Stomach smooth muscle (tissue), 2 donors: ENCODE measurements around the gene IKBKE.

Source experiments
- H3K27ac ChIP-seq: one replicate; pipeline ENCODE4 v1.7.0; 2013; ENCODE audit warnings: mild to moderate bottlenecking, low read length, inconsistent platforms
- H3K27me3 ChIP-seq, 2 donors: one replicate each; pipeline ENCODE4 v1.7.0; 2013; ENCODE audit warnings: low read length in 2 of 2; ENCODE audit not compliant: insufficient read depth in 2 of 2, control insufficient read depth in 1 of 2
- H3K36me3 ChIP-seq, 2 donors: one replicate each; pipeline ENCODE4 v1.7.0; 2013; ENCODE audit warnings: low read length in 2 of 2; ENCODE audit not compliant: control insufficient read depth in 2 of 2, insufficient read depth in 2 of 2
- H3K4me1 ChIP-seq: one replicate; pipeline ENCODE4 v1.7.0; 2013; ENCODE audit warnings: low read length; ENCODE audit not compliant: control insufficient read depth, insufficient read depth
- H3K4me3 ChIP-seq, 2 donors: one replicate each; pipeline ENCODE4 v1.7.0; 2013; ENCODE audit warnings: low read length in 2 of 2
- H3K9ac ChIP-seq, 2 donors: one replicate each; pipeline ENCODE4 v1.7.0; 2013; ENCODE audit warnings: low read length in 2 of 2, mild to moderate bottlenecking in 1 of 2
- H3K9me3 ChIP-seq, 2 donors: one replicate each; pipeline ENCODE4 v1.7.0; 2013; ENCODE audit warnings: low read length in 2 of 2; ENCODE audit not compliant: control insufficient read depth in 2 of 2
- donor health status: healthy.
- donor health status: Pancreatic carcinoma.

The IKBKE gene

GRCh38 chr1:206469933-206470691 lies at the start of gene IKBKE:
IKBKE (plus strand) TSS chr1:206470476; CDS start chr1:206473228, 2,752 bp downstream.
- H3K9ac ChIP-seq, result peak within 1 kb of the TSS; percentile 32 to 66
- H3K9me3 ChIP-seq, result no peaks in the 10 kb centered on the region
- H3K4me1 ChIP-seq, result peaks cover 16% of the 10 kb centered on the region
- peaks cover 11 to 13% of the 10 kb centered on the region in 2 donors for H3K27me3 ChIP-seq
- peak within 1 kb of the TSS; percentile 67 to 80 for H3K4me3 ChIP-seq
- H3K36me3 ChIP-seq, result no peaks in the 10 kb centered on the region
- no peak within 1 kb of the TSS for H3K27ac ChIP-seq

DNA sequence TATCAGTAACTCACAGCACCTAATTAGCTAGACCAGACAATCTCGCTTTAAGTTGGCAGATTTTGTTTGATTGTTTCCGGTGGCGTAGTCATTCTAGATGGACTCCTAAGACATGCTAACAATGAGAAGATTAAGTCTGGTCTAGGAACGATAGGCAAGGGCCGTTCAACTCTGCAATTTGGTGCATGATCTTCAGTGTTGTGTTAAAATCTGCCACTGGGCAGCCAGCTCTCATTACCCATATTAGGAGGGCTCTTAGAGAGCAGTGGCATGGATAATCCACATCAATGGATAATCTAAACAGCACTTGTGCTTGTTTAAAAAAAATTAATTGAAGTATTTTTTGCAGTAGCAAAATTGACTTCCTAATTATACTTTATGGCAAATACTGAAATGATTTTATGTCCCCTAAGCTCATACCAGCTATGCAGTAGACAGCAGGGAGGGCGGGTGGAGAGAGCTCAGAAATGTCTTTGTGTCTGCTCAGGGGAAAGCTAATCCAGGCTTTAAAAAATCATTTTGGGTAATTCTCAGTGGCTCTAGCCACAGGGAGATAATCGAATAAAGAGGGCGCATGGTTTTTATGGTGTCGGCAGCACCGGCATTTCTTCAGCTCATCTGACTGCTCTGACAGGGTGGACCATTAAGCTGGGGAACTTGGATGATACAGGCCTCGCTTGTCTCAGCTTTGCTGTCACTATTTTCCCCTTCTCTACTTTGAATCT lies 48.5 kb upstream of the IKBKE start:
- Histone ChIP-seq H3K4me3 (no peak overlapping the region), H3K36me3 (peaks cover 0 to 2% of the 10 kb centered on the region in 2 donors), H3K9ac (no peak overlapping the region), H3K9me3 (no peaks in the 10 kb centered on the region), H3K27ac (no peak overlapping the region), H3K4me1 (no peaks in the 10 kb centered on the region), H3K27me3 (no peaks in the 10 kb centered on the region)

GRCh38 chr1:206422525-206422924 lies 47.8 kb upstream of the IKBKE start:
- no peak overlapping the region for H3K9ac ChIP-seq
- no peak overlapping the region for H3K27ac ChIP-seq
- H3K4me1 ChIP-seq, result no peaks in the 10 kb centered on the region
- H3K36me3 ChIP-seq, result peaks cover 0 to 6% of the 10 kb centered on the region in 2 donors
- no peaks in the 10 kb centered on the region for H3K9me3 ChIP-seq
- H3K27me3 ChIP-seq, result no peaks in the 10 kb centered on the region
- no peak overlapping the region for H3K4me3 ChIP-seq

- Histone ChIP-seq H3K9me3 (no peaks in the 10 kb centered on the region), H3K36me3 (peaks cover 0 to 6% of the 10 kb centered on the region in 2 donors), H3K27me3 (no peaks in the 10 kb centered on the region), H3K9ac (no peak overlapping the region), H3K4me1 (peaks cover 4% of the 10 kb centered on the region), H3K27ac (no peak overlapping the region), H3K4me3 (no peak overlapping the region)
These were observed 43.0 kb upstream of the IKBKE start for GRCh38 chr1:206427291-206427690.

DNA sequence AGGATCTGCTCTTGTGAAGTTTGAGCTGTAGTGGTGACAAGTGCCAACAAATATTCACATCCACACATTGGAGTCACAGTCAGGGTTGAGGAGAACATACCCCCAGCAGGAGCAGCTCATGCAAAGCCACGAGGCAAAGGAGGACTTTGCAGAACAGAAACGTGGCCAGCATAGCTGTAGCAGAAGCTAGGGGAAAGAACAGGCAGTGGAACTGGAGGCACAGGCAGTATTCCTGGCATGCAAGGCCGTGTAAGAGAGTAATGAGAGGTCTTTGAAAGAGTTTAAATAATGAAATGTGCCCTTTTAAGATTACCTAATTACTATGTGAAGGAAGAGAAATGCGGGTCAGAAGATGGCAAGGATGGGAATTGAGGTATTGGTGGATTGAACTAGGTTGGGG lies 40.9 kb upstream of the IKBKE start:
- H3K27me3 ChIP-seq, result no peaks in the 10 kb centered on the region
- peaks cover 4% of the 10 kb centered on the region for H3K4me1 ChIP-seq
- no peak overlapping the region for H3K4me3 ChIP-seq
- no peak overlapping the region for H3K27ac ChIP-seq
- no peak overlapping the region for H3K9ac ChIP-seq
- peaks cover 0 to 6% of the 10 kb centered on the region in 2 donors for H3K36me3 ChIP-seq
- H3K9me3 ChIP-seq, result no peaks in the 10 kb centered on the region

GRCh38 chr1:206430031-206430983 lies 40.0 kb upstream of the IKBKE start:
- H3K9ac ChIP-seq, result no peak overlapping the region
- H3K36me3 ChIP-seq, result peaks cover 0 to 6% of the 10 kb centered on the region in 2 donors
- H3K4me3 ChIP-seq, result peak overlapping the region in 1 of 2 donors; percentile 4
- no peak overlapping the region for H3K27ac ChIP-seq
- H3K4me1 ChIP-seq, result peaks cover 4% of the 10 kb centered on the region
- no peaks in the 10 kb centered on the region for H3K27me3 ChIP-seq
- H3K9me3 ChIP-seq, result no peaks in the 10 kb centered on the region

DNA sequence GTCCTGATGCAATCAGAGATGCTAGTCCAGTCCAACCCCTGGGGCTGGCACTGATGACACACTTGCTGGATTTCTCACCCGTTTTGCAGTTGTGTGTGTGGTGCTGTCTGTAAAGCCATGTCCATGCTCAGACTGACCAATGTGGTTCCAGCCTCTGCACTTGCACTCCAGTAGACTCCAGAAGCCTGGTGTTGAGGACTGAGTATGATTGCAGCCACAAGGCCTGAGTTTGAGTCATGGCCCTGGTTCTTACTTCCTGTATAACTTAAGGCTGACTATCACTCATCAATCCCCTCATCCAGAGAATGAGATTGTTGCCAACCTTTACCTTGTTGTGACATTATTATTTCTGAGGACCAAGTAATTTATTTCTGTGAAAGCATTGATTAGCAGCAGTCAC lies 34.8 kb upstream of the IKBKE start:
- Histone ChIP-seq H3K4me3 (no peak overlapping the region), H3K9me3 (no peaks in the 10 kb centered on the region), H3K27ac (no peak overlapping the region), H3K36me3 (peaks cover 6 to 15% of the 10 kb centered on the region in 2 donors), H3K4me1 (no peaks in the 10 kb centered on the region), H3K27me3 (no peaks in the 10 kb centered on the region), H3K9ac (no peak overlapping the region)

DNA sequence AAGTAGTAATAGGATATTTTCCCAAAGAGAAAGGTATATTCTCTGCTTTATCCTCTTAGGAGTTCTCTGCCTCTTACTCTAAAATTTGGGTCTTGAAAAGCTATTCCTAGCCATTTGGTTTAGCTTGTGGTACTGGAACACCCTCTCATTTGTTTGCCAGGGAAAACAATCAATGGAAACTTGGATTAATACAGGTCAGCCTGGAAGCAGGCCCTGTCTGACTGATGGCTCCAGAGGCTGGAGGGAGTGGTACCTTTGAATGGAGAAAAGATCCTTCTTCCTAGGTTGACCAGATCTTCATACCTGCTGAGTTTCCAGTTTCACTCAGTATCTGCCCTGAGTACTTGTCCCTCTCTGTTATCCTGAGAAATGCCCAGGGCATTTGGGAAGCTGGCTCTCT lies 31.7 kb upstream of the IKBKE start:
- no peaks in the 10 kb centered on the region for H3K4me1 ChIP-seq
- no peaks in the 10 kb centered on the region for H3K9me3 ChIP-seq
- H3K4me3 ChIP-seq, result no peak overlapping the region
- no peak overlapping the region for H3K27ac ChIP-seq
- no peak overlapping the region for H3K9ac ChIP-seq
- H3K27me3 ChIP-seq, result no peaks in the 10 kb centered on the region
- H3K36me3 ChIP-seq, result peaks cover 10 to 20% of the 10 kb centered on the region in 2 donors

DNA sequence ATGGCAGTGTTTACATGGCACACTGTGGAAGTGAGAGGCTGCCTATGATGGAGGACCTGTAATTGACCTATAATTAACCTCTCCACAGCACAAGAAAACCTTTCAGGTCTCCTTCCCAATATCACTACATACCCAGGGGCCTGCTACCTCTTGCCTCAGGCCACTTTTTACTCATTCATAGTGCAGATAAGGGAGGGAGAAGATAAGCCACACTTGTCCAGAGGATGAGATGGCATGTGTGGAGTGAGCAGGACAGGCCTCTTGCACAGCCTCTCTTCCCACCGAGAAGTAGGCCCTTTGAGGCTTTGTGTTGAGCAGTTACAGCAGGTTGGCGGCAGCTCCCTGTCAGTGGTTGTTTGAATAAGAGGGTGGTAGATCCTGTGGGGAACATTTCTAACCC lies 31.1 kb upstream of the IKBKE start:
- Histone ChIP-seq H3K9ac (no peak overlapping the region), H3K27ac (no peak overlapping the region), H3K9me3 (no peaks in the 10 kb centered on the region), H3K4me3 (no peak overlapping the region), H3K27me3 (no peaks in the 10 kb centered on the region), H3K4me1 (no peaks in the 10 kb centered on the region), H3K36me3 (peaks cover 10 to 20% of the 10 kb centered on the region in 2 donors)

DNA sequence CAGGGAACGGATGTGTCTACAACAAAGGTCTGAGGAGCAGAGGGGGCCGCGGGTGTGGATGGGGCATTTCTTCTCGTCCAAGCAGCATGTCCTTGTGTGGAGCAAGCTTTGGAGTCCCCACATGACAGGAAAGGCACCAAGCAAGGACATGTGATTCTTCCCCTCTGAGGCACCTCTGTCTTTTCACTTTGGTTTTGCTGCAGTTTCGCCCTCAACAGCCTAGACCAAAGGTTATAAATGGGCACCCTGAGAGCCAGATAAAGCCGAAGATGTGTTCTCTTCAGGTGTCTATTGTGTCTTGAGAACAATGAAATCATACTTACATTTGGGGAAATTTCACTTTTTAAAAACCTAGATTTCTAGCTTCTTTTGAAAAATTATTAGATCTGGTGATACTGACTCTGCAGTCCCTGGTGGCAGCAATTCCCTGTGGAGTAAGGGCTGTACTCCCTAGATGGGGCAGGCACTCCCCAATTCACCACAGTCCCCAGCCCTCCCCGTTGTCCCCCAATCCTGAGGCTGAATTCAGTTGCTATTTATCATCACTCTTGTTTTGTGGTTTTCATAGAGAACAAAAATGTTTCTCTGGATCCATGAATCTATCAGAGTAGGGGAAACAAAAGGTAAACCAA lies 28.8 kb upstream of the IKBKE start:
- Histone ChIP-seq H3K9ac (no peak overlapping the region), H3K27me3 (no peaks in the 10 kb centered on the region), H3K36me3 (peaks cover 10 to 20% of the 10 kb centered on the region in 2 donors), H3K9me3 (no peaks in the 10 kb centered on the region), H3K4me3 (no peak overlapping the region), H3K27ac (no peak overlapping the region), H3K4me1 (peaks cover 9% of the 10 kb centered on the region)
